K562 (cell line): ENCODE measurements around the gene ADIPOR2.
A peak's percentile ranks its signal among the peaks of the same experiment; 100 is the strongest.

Experiments
- ATF2 ChIP-seq: sonication (generic); formaldehyde crosslinking; IDR thresholded peaks from 2 replicates; pipeline ENCODE4 v1.8.1; 2022; ENCODE audit warnings: missing genetic modification reagents
- ATF3 ChIP-seq, 2 experiments: fragments of 450-650 bp in 1 of 2; sonication (generic) in 1 of 2; formaldehyde crosslinking in 1 of 2; IDR thresholded peaks in 1 of 2; conservative IDR thresholded peaks in 1 of 2; 2 replicates each; pipeline versions ENCODE4 v1.6.1 to v1.8.1; 2016 to 2023; ENCODE audit warnings: mild to moderate bottlenecking in 2 of 2, moderate library complexity in 2 of 2, inconsistent platforms in 1 of 2, missing genetic modification reagents in 1 of 2
- CTCF ChIP-seq, 3 experiments: IDR thresholded peaks in 2 of 3; conservative IDR thresholded peaks in 1 of 3; 2 replicates each; pipeline ENCODE4 v1.5.1; 2011 to 2012; ENCODE audit warnings: low read length in 3 of 3, mild to moderate bottlenecking in 3 of 3, control low read depth in 2 of 3, improper control_type of control experiment in 1 of 3, inconsistent platforms in 1 of 3, low read depth in 1 of 3, mixed read lengths in 1 of 3, moderate library complexity in 1 of 3; ENCODE audit not compliant: insufficient read depth in 2 of 3
- ELF1 ChIP-seq: fragments of 200-800 bp; sonication (Bioruptor generic); IDR thresholded peaks from 2 replicates; pipeline ENCODE4 v1.6.1; 2016; ENCODE audit warnings: missing genetic modification characterization, missing compliant biosample characterization
- ELK1 ChIP-seq: sonication (generic); formaldehyde crosslinking; IDR thresholded peaks from 2 replicates; pipeline ENCODE4 v1.8.1; 2022; ENCODE audit warnings: missing genetic modification reagents
- EP300 ChIP-seq: IDR thresholded peaks from 2 replicates; pipeline ENCODE4 v1.6.1; 2012; ENCODE audit warnings: low read length, improper control_type of control experiment
- KLF10 ChIP-seq: fragments of 250-450 bp; sonication (Bioruptor Pico); IDR thresholded peaks from 2 replicates; pipeline ENCODE4 v1.6.1; 2021; ENCODE audit warnings: matching md5 sums
- MED1 ChIP-seq: sonication (generic); formaldehyde crosslinking; IDR thresholded peaks from 2 replicates; pipeline ENCODE4 v1.8.1; 2023; ENCODE audit warnings: missing genetic modification reagents, borderline replicate concordance
- RFX1 ChIP-seq: fragments of 450-650 bp; IDR thresholded peaks from 2 replicates; pipeline ENCODE4 v1.6.1; 2016; ENCODE audit warnings: mild to moderate bottlenecking, moderate library complexity
- SIN3B ChIP-seq: fragments of 450-650 bp; IDR thresholded peaks from 2 replicates; pipeline ENCODE4 v1.6.1; 2017; ENCODE audit warnings: low read depth, mild to moderate bottlenecking, moderate library complexity
- ZSCAN29 ChIP-seq: fragments of 450-650 bp; IDR thresholded peaks from 2 replicates; pipeline ENCODE4 v1.6.1; 2017

- TF ChIP-seq ATF3 (IDR thresholded peaks at IDR 0.05) (no peak), ATF3 (CRISPR knock-in tag; conservative IDR thresholded peaks at IDR 0.05) (no peak), MED1 (CRISPR knock-in tag) (no peak), KLF10 (no peak), RFX1 (no peak), ELF1 (tag) (0 out of 2 replicates have a peak, but pooled peaks have one; percentile 18), EP300 (no peak), ELK1 (no peak), SIN3B (no peak), ATF2 (CRISPR knock-in tag) (no peak), CTCF (IDR thresholded peaks at IDR 0.05 in 2 of 3, conservative IDR thresholded peaks at IDR 0.05 in 1 of 3; ENCODE audit: insufficient read depth in 2 of 3, low read depth in 1 of 3, low read length in 3 of 3) (no peak), ZSCAN29 (no peak)
These were observed 15.7 kb downstream of the ADIPOR2 start for GRCh38 chr12:1706632-1706980.
